ENCODE results near the gene HSPB6.

Gene HSPB6

DNA sequence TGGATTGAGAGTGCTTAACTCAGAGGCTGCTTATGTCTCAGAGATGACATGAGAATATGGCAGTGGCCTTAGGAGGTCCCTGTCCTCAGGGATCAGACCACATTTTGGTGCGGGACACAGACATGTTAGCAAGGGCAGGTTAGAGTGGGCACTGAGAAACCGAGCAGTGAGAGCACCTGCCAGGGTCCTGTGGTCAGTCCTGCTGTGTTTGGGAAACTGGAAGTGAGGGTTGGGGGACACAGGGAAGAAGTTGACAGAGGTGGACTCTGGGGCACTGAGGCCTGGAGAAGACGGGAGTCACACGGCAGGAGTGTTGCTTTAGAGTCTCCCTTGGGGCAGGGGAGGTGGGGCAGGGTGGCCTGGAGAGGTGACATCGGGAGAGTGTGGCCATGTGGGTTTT, 21.9 kb downstream of the HSPB6 start:
- no peak overlapping the region for H3K27ac ChIP-seq
- no peak for DNase-seq (ENCODE audit: low spot score)
- H3K4me3 ChIP-seq: no peak overlapping the region
- TF ChIP-seq, protein P1, sequence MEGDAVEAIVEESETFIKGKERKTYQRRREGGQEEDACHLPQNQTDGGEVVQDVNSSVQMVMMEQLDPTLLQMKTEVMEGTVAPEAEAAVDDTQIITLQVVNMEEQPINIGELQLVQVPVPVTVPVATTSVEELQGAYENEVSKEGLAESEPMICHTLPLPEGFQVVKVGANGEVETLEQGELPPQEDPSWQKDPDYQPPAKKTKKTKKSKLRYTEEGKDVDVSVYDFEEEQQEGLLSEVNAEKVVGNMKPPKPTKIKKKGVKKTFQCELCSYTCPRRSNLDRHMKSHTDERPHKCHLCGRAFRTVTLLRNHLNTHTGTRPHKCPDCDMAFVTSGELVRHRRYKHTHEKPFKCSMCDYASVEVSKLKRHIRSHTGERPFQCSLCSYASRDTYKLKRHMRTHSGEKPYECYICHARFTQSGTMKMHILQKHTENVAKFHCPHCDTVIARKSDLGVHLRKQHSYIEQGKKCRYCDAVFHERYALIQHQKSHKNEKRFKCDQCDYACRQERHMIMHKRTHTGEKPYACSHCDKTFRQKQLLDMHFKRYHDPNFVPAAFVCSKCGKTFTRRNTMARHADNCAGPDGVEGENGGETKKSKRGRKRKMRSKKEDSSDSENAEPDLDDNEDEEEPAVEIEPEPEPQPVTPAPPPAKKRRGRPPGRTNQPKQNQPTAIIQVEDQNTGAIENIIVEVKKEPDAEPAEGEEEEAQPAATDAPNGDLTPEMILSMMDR (IDR thresholded peaks at IDR 0.05): no peak

DNA sequence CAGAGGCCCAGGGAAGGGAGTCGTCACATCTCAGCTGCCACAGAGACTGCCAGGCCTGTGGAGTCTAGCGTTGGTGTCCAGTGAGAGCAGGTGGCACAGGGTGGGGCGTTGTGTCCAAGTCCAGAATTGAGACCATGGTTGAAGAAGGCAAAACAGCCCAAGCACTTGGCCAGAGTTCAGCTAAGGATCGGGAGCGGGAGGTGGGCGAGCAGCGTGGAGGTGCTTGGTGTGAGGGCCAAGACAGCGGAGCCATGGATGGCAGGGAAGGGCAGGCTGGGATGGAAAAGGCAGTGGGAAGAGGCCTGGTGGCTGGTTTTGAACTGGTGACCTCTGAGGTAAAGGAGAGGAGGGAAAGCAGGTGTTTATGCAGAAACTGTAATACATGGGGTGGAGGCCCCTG, 22.6 kb downstream of the HSPB6 start:
- TF ChIP-seq, protein P1 (IDR thresholded peaks at IDR 0.05): no peak
- no peak for DNase-seq (ENCODE audit: low spot score)
- no peak overlapping the region for H3K27ac ChIP-seq
- H3K4me3 ChIP-seq: no peak overlapping the region

DNA sequence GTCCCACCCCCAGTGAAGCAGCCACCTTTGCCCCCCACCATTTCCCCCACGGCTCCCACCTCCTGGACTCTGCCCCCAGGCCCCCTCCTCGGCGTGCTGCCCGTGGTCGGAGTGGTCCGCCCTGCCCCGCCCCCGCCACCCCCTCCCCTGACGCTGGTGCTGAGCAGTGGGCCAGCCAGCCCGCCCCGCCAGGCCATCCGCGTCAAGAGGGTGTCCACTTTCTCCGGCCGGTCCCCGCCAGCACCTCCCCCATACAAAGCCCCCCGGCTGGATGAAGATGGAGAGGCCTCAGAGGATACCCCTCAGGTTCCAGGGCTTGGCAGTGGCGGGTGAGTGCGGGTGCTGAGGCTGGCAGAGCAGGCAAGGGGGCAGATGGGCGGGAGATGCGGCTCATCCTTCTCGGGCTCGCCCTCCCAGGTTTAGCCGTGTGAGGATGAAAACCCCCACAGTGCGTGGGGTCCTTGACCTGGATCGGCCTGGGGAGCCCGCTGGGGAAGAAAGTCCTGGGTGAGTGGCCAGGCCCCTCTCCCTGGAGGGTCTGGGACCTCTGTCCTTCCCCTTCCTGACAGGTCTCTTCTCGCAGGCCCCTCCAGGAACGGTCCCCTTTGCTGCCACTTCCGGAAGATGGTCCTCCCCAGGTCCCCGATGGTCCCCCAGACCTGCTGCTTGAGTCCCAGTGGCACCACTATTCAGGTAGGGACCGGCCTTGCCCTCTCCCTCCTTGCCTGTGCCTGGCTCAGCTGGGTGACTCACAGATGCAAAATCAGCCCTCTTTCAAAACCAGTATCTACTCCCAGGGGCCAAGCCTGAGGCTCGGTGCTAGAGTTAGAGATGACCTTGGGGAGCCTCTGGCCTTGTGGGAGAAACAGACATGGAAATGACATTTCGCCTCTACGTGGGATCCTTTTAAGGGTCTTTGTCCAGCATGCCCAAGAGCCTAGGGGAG, 23.4 kb downstream of the HSPB6 start:
- H3K27ac ChIP-seq: no peak overlapping the region
- no peak overlapping the region for H3K4me3 ChIP-seq
- TF ChIP-seq, protein P1 (IDR thresholded peaks at IDR 0.05): no peak
- no peak for DNase-seq (ENCODE audit: low spot score)

DNA sequence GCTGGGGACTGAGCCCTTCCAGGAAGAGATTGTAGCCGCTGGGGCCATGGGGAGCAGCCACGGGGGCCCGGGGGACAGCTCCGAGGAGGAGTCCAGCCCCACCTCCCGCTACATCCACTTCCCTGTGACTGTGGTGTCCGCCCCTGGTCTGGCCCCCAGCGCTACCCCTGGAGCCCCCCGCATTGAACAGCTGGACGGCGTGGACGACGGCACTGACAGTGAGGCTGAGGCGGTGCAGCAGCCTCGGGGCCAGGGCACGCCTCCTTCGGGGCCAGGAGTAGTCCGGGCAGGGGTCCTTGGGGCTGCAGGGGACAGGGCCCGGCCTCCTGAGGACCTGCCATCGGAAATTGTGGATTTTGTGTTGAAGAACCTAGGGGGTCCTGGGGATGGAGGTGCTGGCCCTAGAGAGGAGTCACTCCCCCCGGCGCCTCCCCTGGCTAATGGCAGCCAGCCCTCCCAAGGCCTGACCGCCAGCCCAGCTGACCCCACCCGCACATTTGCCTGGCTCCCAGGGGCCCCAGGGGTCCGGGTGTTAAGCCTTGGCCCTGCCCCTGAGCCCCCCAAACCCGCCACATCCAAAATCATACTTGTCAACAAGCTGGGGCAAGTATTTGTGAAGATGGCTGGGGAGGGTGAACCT, 24.2 kb downstream of the HSPB6 start:
- Histone ChIP-seq H3K4me3 (no peak overlapping the region), H3K27ac (no peak overlapping the region)
- no peak for DNase-seq (ENCODE audit: low spot score)
- TF ChIP-seq, protein P1 (IDR thresholded peaks at IDR 0.05): no peak

DNA sequence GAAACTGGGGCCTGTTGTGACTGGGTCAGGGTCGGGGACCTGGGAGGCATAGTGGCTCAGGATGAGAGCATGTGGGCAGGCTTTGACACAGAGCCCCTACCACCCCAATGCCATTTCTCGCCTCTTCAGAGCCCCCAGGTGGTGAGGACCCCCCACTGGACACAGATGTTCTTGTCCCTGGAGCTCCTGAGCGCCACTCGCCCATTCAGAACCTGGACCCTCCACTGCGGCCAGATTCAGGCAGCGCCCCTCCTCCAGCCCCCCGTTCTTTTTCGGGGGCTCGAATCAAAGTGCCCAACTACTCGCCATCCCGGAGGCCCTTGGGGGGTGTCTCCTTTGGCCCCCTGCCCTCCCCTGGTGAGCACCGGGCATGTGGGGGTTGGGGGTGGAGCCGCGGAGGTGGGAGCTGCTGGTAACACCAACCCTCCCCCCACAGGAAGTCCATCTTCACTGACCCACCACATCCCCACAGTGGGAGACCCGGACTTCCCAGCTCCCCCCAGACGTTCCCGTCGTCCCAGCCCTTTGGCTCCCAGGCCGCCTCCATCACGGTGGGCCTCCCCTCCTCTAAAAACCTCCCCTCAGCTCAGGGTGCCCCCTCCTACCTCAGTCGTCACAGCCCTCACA, 24.9 kb downstream of the HSPB6 start:
- TF ChIP-seq, protein P1 (IDR thresholded peaks at IDR 0.05): no peak
- H3K4me3 ChIP-seq: no peak overlapping the region
- DNase-seq (ENCODE audit: low spot score): no peak
- no peak overlapping the region for H3K27ac ChIP-seq

DNA sequence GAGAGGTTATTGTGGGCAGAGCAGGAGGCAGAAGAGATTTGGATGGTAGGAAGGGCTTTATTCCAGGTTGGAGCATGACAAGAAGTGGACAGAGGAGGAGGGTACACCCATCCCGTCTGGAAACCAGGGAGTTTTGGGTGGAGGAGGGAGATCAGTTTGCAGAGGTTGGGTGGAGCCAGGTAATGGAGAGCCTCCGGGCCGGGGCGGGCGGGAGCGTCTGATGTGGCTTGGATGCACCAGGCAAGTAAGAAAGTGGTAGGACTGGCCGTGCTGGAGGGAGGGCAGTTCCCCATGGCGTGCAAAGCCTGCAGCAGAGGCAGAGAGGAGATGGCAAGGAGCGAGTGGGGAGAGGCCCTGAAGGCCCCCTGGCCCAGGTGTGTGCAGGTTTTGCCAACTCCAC, 25.5 kb downstream of the HSPB6 start:
- no peak for DNase-seq (ENCODE audit: low spot score)
- Histone ChIP-seq H3K27ac (no peak overlapping the region), H3K4me3 (no peak overlapping the region)
- TF ChIP-seq, protein P1 (IDR thresholded peaks at IDR 0.05): no peak
